Suprapubic skin (tissue), 4 donors: ENCODE measurements around the gene CMSS1. TPM values are rescaled to one million over a fixed set of nuclear protein-coding genes. Genes with fewer than 3 reads are reported as not detected.

Experiments
- DNase-seq, 2 donors: peaks; one replicate each; pipeline ENCODE4 v3.0.0-alpha.2; 2019; ENCODE audit warnings: low spot score in 2 of 2
- H3K27ac ChIP-seq: fragments of 200-600 bp; sonication (generic); one replicate; pipeline ENCODE4 v1.5.1; 2019
- H3K27me3 ChIP-seq: fragments of 200-600 bp; sonication (generic); one replicate; pipeline ENCODE4 v1.5.1; 2019
- H3K36me3 ChIP-seq: fragments of 200-600 bp; sonication (generic); one replicate; pipeline ENCODE4 v1.5.1; 2019
- H3K4me1 ChIP-seq: fragments of 200-600 bp; sonication (generic); one replicate; pipeline ENCODE4 v1.5.1; 2019
- H3K4me3 ChIP-seq: fragments of 200-600 bp; sonication (generic); one replicate; pipeline ENCODE4 v1.5.1; 2019; ENCODE audit warnings: mild to moderate bottlenecking
- H3K9me3 ChIP-seq: fragments of 200-600 bp; sonication (generic); one replicate; pipeline ENCODE4 v1.5.1; 2019
- EP300 ChIP-seq: sonication (generic); formaldehyde crosslinking; IDR thresholded peaks from one replicate; pipeline ENCODE4 v1.6.1; 2017; ENCODE audit warnings: antibody characterized with exemption
- POLR2A ChIP-seq, 2 donors: fragments of 450-650 bp; IDR thresholded peaks; one replicate each; pipeline ENCODE4 v1.6.1; 2017; ENCODE audit warnings: antibody characterized with exemption in 2 of 2, mild to moderate bottlenecking in 2 of 2, moderate library complexity in 2 of 2
- POLR2AphosphoS5 ChIP-seq, 3 donors: sonication (generic); formaldehyde crosslinking; IDR thresholded peaks; one replicate each; pipeline ENCODE4 v1.6.1; 2017; ENCODE audit warnings: antibody characterized with exemption in 3 of 3
- WGBS: methylation state at CpG from one replicate; pipeline ENCODE4 v1.1.5; 2018; 5-methylcytosine and 5-hydroxymethylcytosine counted together
- total RNA-seq, 4 donors: library from RNA; depleted of rRNA; stranded (reverse); fragments of >200 nt; gene quantifications; one replicate each; pipeline ENCODE4 v1.1.0, GENCODE V29; 2016
- TF ChIP-seq, protein P1 (sequence below), 2 donors: fragments of 200-600 bp in 1 of 2; fragments of 450-650 bp in 1 of 2; sonication (generic) in 1 of 2; IDR thresholded peaks; one replicate each; pipeline ENCODE4 v1.5.1; 2016 to 2019; ENCODE audit warnings: antibody characterized with exemption in 2 of 2, mild to moderate bottlenecking in 1 of 2, moderate library complexity in 1 of 2

CMSS1 gene
- total RNA-seq, 4 donors from 2014 or later = 13.2 to 17.1 (median 13.5) TPM

DNA sequence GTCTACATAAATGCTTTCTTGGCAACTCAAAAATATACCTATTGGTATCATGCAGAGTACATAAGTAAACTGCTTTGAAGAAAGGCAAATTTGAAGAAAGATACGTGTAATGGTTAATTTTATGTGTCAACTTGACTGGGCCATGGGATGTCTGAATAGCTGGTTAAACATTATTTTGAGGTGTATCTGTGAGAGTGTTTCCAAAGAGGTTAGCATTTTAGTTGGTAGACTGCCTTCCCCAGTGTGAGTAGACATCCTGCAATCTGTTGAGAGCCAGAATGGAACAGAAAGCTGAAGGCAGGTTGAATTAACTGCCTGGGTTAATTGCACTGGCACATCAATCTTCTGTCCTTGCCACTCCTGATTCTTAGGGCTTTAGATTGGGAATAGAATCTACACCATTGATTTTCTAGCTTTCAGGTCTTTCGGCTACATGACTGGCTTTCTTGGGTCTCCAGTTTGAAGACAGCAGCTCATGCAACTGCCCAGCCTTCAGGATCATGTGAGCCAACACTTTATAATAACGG, 98.3 kb downstream of the CMSS1 start:
- 89% methylated on average over 3 of the region's 3 CpGs for WGBS
- H3K4me1 ChIP-seq = peaks cover 15% of the 10 kb centered on the region
- H3K36me3 ChIP-seq = no peaks in the 10 kb centered on the region
- H3K27me3 ChIP-seq = no peaks in the 10 kb centered on the region
- DNase-seq = no peak
- no peaks in the 10 kb centered on the region for H3K9me3 ChIP-seq
- H3K27ac ChIP-seq = no peak overlapping the region
- TF ChIP-seq EP300 (no peak), POLR2AphosphoS5 (IDR thresholded peaks at IDR 0.05) (no peak), POLR2A (IDR thresholded peaks at IDR 0.05) (no peak)
- TF ChIP-seq, protein P1, sequence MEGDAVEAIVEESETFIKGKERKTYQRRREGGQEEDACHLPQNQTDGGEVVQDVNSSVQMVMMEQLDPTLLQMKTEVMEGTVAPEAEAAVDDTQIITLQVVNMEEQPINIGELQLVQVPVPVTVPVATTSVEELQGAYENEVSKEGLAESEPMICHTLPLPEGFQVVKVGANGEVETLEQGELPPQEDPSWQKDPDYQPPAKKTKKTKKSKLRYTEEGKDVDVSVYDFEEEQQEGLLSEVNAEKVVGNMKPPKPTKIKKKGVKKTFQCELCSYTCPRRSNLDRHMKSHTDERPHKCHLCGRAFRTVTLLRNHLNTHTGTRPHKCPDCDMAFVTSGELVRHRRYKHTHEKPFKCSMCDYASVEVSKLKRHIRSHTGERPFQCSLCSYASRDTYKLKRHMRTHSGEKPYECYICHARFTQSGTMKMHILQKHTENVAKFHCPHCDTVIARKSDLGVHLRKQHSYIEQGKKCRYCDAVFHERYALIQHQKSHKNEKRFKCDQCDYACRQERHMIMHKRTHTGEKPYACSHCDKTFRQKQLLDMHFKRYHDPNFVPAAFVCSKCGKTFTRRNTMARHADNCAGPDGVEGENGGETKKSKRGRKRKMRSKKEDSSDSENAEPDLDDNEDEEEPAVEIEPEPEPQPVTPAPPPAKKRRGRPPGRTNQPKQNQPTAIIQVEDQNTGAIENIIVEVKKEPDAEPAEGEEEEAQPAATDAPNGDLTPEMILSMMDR (IDR thresholded peaks at IDR 0.05) = no peak
- no peak overlapping the region for H3K4me3 ChIP-seq

GRCh38 chr3:99918715-99919114, 101.1 kb downstream of the CMSS1 start:
- no peak overlapping the region for H3K4me3 ChIP-seq
- peaks cover 33% of the 10 kb centered on the region for H3K4me1 ChIP-seq
- no peak for DNase-seq
- H3K36me3 ChIP-seq = no peaks in the 10 kb centered on the region
- no peak for TF ChIP-seq EP300
- TF ChIP-seq, protein P1 (IDR thresholded peaks at IDR 0.05) = no peak
- TF ChIP-seq POLR2AphosphoS5 (IDR thresholded peaks at IDR 0.05) = no peak
- TF ChIP-seq POLR2A (IDR thresholded peaks at IDR 0.05) = no peak
- no peak overlapping the region for H3K27ac ChIP-seq
- H3K27me3 ChIP-seq = no peaks in the 10 kb centered on the region
- H3K9me3 ChIP-seq = no peaks in the 10 kb centered on the region

DNA sequence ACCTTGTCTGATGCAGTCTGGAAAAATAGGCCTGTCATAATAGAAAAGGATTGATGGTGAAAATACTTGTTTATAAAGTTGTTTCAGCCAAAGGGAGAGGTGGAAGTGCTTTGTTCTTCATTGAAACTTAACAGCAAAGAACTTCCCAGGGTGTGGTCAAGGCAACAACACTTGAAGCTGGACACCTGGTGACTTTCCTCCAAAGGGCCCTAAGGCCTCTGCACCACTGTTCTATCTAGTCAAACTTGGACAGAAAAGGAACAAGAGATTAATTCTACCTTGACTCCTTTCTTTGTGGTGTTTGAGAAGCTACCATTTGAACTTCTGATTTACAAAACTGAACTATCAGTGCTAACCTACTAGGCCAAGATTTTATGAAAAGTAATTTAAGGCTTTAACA, 102.0 kb downstream of the CMSS1 start:
- DNase-seq = no peak
- H3K9me3 ChIP-seq = no peaks in the 10 kb centered on the region
- no peak for TF ChIP-seq EP300
- no peak for TF ChIP-seq POLR2A (IDR thresholded peaks at IDR 0.05)
- TF ChIP-seq, protein P1 (IDR thresholded peaks at IDR 0.05) = no peak
- no peak for TF ChIP-seq POLR2AphosphoS5 (IDR thresholded peaks at IDR 0.05)
- H3K4me3 ChIP-seq = no peak overlapping the region
- peak overlapping the region; percentile 65 for H3K27ac ChIP-seq
- no peaks in the 10 kb centered on the region for H3K27me3 ChIP-seq
- H3K36me3 ChIP-seq = no peaks in the 10 kb centered on the region
- H3K4me1 ChIP-seq = peaks cover 33% of the 10 kb centered on the region

DNA sequence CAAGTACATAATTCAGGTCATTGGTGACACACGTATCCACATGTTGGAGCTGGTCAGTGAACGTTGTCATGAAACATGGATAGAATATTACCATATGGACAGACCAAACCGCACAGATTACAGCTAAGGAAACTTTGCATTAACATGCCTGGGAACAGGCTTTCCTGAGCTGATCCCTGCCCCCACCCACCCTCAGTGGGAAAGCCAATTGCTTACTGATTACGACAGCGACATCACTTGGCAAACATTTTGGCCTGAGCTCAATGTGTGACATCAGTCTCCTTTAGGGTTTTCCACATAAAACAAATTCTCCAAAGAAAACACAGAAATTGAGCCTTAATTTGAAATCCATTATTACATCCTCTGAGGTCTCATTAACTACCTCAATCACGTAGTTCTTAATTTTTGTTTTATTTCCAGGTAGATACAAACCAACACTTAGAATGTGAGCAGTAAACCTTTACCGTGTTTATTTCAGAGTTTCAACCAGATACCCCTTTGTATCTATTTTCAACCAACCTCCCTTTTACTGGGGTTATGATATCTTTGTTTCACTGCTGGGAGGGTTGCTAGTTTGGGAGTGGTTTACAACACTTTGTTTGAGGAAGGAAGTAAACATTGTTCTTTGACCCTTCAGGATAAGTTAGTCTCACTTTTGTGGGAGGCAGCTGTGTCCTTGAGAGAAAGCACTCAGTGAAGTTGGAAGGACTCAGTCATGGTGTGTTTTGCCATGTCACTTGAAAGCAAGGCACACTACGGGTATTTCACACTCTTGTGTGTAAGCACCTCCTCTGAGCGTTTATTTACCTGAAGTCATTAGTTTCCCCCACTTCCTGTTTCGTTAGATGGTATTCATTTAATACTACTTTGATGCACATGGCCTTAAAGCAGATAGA, 103.1 kb downstream of the CMSS1 start:
- WGBS = 30% methylated on average over 10 of the region's 10 CpGs
- Histone ChIP-seq H3K9me3 (no peaks in the 10 kb centered on the region), H3K27me3 (no peaks in the 10 kb centered on the region), H3K36me3 (no peaks in the 10 kb centered on the region), H3K27ac (peak overlapping the region; percentile 65), H3K4me3 (no peak overlapping the region), H3K4me1 (peaks cover 41% of the 10 kb centered on the region)
- DNase-seq = peak; percentile 86 to 90
- TF ChIP-seq POLR2A (IDR thresholded peaks at IDR 0.05) (no peak), POLR2AphosphoS5 (IDR thresholded peaks at IDR 0.05) (no peak), EP300 (no peak)
- TF ChIP-seq, protein P1 (IDR thresholded peaks at IDR 0.05) = no peak

GRCh38 chr3:99921377-99921695, 103.7 kb downstream of the CMSS1 start:
- Histone ChIP-seq H3K4me3 (no peak overlapping the region), H3K9me3 (no peaks in the 10 kb centered on the region), H3K4me1 (peaks cover 47% of the 10 kb centered on the region), H3K36me3 (no peaks in the 10 kb centered on the region), H3K27me3 (no peaks in the 10 kb centered on the region), H3K27ac (peak overlapping the region; percentile 65)
- no peak for TF ChIP-seq EP300
- no peak for DNase-seq
- 92% methylated on average over 1 of the region's 1 CpG for whole genome bisulfite sequencing
